Activated naive CD4-positive, alpha-beta T cell (primary cell): ENCODE results near the gene SPSB3.
"Not testable (repeated sequence)": the region's sequence is repeated elsewhere in the genome, so short reads cannot be mapped to it uniquely, and the experiment has no call there.

Experiments
- DNase-seq, 4 experiments: peaks; one replicate each; lab custom pipeline; 2025; lab: John Stamatoyannopoulos, UW

Gene SPSB3

DNA sequence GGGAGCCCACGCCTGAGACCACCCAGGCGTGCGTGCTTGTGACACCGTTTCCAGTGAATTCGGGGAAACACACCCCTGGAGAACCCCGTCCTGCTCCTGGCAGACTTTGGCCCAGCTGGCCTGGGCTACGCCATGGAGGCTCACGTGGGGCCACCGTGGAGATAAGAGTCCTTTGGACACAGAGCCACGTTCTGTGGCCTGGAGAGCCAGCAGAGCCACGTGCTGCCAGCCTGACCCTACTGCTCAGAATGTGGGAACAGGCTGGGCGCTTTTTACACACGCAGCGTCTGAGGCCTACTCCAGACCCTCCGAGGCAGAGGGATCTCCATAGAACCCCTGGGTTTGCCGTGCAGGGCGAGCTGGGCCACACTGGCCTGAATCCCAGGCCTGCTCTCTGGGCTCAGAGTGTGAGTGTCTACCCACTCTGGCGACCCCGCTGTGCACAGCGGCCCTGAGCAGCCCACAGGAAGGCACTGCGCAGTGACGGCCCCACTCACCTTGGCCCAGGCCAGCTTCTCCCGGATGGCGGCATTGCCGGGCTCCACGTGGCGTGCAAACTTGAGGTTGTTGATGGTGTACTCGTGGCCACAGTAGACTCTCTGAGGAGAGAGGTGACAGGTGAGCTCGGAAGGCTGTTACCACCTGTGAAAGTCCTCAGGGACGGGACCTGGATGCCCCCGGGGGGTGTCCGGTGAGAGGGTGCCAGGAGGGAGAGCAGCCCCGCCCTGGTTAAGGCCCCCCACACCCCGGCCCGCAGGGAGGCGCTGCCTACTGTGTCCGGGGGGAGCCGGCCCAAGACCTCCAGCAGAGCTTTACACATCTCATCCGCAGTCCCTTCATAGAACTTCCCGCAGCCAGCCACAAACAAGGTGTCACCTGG lies 34.3 kb upstream of the SPSB3 start:
- no peak for DNase-seq

DNA sequence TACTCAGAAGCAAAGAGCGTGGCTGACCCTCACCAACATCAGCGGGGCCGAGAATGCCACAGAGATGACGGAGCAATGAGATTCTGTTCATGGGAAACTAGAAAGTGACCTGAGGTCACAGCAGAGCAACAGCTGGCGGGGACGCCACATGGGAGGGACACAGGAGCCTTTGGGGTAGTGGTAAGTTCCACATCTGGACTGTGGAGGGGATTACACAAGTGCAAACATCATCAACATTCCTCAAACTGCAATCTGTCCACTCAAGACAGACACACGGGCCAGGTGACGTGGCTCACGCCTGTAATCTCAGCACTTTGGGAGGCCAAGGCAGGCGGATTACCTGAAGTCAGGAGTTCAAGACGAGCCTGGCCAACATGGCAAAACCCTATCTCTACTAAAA lies 33.1 kb upstream of the SPSB3 start:
- no peak for DNase-seq

DNA sequence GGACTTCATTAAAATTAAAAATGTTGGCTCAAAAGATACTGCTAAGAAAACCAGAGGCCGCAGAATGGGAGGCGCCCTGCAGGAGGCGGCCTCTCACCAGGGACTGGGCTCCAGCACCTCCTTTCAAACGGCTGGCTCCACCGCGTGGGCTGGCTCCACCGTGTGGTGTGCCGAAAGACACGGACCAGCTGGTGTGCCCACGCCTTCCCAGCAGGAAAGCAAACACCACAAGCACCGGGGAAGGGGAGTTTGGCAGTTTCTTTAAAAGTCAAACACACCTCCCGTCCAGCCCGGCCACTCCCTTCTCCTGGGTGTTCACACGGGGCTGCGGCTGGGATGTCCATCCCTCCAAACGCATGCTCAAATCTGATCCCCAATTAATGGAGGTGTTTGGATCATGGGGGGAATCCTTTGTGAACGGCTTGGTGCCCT lies 30.4 kb upstream of the SPSB3 start:
- DNase-seq, result peak in 2 of 4 experiments; percentile 24 to 55

DNA sequence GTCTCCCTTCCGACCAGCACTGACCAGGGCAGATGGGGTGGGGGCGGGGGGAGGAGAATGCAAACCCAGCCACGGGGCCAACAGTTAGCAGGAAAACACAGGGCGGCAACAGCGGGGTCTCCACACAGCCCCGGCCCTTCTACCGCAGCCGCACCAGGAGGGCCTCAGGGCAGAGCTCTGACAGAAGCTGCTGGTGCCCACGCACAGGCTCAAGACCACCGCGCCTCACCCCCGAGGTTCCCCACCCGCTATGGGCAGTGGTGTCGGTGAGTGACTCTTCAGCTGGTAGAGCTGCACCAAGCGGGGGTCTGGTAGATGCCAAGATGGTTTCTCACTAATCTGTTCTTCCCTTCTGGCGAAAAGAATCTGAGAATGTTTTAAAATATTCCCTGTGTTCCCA lies 28.2 kb upstream of the SPSB3 start:
- no peak for DNase-seq

DNA sequence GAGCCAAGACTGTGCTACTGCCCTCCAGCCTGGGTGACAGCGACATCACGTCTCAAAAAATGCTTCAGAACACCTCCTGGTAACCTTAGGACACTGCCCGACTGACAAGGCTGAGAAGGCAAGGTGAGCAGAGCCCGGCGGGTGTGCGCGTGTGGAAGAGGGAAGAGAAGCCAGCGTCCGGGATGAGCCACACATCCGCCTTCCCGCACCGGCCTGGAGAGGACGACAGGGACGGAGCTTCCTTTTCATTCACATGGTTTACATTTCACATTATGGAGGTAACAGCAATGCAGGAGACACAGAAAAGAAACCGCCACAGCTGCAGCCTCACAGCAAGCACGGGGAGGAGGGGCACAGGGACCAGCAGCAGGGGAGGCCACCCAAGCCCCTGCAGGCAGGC lies 27.7 kb upstream of the SPSB3 start:
- DNase-seq, result no peak

DNA sequence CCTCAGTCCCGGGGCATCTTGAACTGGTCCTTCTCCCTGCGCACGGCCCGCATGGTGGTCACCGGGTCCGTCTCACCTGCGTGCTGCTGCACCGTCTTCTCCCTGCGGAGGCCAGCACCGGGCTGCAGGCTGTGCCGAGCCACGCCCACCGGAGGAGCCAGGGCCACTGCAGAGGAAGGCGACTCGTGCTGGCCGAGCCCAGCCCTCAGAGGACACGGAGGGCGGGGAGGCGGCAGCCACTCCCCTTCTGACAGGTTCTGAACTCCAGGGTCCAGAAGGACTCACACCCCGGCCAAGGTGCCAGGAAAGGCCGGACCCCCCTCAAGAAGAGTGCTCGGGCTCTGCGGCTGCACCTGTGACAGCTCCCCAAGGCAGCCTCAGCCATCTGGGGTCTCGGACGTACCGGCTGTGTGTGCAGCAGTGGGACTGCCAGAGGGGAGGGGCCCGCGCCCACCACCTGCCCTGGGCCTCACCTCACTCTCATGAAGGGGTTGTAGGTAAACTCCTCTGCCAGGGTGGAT lies 27.0 kb upstream of the SPSB3 start:
- no peak for DNase-seq

DNA sequence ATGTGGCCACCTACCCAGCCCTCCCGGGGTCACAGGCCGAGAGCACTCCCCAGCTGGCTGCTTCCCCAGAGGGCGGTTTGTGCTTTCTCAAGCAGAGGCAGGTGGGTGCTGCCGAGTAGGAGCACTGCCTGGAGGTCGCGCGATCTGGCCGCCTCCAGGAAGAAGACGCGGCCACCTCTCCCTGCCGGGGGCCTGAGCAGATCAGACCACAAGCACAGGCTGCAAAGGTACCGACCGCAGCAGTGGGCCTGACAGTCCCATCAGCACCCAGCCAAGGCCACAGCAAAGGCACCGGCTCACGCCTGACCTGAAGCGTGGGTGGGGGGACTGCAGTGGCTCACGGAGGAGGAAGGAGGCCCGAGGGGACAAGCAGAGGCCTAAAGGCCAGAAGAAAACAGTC lies 26.3 kb upstream of the SPSB3 start:
- DNase-seq, result no peak

DNA sequence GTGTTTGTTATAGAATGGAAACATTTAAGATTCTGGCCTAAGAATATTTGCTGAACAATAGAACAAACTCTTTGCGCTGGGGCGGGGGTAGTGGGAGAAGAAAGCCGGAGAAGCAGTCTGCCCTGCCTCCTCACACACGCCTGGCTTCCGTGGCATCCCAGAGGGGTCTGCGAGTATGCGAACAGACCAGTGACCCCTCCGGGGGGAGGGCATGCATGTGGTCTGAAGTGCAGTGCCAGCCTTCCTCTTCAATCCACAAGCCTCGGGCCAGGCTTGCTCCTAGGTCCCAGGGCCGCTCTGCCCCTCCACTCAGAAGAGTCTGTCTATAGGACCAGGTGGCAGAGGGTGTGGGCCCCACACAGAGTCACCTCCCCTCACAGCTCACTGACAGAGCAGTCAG lies 25.3 kb upstream of the SPSB3 start:
- no peak for DNase-seq

DNA sequence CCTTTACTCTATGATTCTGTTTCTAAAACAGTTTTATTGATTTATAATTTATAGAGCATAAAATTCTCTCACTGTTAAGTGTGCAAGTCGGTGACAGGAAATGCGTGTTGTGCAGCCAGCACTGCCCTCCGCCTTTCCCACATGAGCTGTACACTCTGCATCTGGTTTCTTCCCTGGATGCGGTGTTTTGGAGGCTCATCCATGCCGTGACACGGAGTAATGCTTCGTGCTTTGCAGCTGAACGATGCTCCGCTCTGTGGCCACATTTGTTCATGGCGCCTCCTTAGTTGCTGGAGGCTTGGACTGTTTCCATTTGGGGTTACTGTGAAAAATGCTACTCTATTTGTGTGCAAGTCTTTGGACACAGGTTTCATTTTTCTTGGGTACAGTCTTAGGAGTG lies 18.3 kb upstream of the SPSB3 start:
- DNase-seq, result no peak

DNA sequence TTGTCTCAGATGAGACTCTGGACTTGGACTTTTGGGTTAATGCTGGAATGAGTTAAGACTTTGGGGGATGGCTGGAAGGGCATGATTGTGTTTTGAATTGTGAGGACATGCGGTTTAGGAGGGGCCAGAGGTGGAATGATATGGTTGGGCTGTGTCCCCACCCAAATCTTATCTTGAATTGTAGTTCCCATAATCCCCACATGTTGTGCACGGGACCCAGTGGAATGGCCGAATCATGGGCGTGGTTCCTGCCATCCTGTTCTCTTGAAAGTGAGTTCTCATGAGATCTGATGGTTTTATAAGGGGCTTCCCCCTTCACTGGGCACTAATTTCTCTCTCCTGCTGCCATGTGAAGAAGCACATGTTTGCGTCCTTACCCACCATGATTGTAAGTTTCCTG lies 16.9 kb upstream of the SPSB3 start:
- not testable (repeated sequence) for DNase-seq

DNA sequence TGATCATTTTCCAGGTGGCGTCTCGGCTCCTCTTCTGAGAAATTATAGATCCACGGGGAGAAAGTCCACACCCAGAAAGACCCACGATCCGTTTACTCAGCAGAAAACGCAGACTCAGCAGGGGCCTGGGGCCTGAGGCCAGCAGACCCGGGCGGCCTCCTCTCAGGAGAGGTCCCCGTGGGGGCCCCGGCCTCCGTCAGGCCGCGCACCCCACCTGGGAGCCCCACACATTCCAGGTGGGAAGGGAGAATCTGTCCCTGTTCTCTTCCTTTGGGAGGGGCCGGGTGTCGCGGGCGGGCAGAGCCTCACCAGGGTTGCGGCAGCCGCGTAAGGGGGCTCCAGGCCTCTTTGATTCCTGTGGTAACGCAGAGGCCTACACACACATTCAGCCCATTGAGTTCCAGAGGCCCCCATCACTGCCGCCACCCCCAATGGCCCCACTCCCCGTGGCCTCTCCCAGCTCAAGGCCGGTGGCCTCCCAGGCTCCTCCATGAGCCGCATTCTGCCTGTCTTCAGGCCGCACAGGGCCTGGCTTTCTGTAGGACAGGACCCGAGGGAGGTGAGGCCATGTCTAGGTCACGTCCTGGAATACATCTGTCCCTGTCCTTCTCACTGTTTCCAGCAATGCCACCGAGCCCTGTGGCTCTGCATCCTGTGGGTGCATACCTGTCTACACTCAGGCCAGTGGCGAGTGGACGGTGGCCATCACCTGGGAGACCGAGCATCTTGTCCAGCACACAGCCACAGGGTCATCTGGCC lies 12.7 kb upstream of the SPSB3 start:
- no peak for DNase-seq

DNA sequence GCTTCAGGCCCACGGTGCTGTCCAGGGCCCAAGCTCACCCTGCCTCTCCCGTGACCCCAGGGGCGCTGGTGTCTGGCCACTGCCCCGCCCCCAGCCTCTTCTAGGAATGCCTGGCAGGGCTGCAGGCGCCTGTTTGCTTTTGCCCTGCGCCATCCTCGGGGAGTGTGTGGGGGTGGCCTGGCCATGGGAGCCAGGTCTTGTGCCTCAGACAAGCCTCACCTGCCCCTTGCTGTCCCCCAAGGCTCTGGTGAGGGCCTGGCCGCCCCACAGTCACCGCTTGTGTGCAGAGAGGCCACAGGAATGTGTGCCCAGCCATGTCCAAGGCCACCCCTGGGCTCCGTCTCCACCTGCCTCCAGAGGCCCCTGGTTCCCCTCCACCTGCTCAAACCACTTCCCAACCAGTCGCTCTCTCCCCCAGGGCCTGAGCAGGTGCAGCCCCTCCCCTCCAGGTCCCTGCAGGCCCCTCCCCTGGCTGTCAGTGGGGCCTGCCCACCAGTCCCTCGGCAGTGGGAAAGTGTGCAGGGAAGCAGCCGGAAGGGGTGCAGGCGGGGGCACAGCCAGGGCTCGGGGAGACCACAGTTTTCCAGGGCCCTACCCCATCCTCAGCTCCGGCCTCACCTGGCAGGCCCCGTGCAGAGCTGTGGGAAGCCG lies 12.0 kb upstream of the SPSB3 start:
- no peak for DNase-seq

DNA sequence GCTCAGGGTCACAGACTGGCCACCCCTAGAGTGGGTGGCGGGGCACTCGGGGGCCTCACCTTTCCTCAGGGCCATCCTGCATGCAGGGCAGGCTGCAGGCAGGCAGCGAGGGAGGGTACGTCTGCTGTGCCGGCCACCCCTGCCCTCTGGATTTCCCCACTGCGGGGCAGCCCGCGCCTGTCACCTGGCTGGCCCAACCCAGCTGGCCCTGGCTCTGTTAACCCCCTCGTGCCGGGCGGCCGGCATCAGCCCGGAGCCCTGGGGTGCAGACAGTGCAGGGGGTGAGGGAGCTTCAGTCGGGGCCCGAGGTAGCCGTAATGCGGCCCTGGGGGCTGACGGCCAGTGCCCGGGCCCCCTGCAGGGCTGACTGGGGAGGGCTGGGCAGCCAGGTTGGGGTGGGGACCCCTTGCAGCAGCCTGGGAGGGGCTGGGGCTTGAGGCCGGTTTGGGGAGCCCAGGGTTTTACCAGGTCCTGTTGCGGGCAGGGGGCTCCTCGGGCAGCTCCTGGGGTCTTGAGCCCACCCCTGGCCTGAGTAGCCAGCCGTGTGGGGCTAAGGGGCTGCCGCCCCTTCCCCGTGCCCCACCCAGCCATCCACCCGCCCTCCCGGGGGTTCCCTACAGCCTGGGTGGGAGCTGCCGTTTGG lies 11.3 kb upstream of the SPSB3 start, which contains the start of gene IGFALS:
Gene IGFALS (minus strand): TSS at position 128 of the 643 bp plus-strand sequence. CDS start 53 bp downstream, at position 75.
- no peak for DNase-seq

DNA sequence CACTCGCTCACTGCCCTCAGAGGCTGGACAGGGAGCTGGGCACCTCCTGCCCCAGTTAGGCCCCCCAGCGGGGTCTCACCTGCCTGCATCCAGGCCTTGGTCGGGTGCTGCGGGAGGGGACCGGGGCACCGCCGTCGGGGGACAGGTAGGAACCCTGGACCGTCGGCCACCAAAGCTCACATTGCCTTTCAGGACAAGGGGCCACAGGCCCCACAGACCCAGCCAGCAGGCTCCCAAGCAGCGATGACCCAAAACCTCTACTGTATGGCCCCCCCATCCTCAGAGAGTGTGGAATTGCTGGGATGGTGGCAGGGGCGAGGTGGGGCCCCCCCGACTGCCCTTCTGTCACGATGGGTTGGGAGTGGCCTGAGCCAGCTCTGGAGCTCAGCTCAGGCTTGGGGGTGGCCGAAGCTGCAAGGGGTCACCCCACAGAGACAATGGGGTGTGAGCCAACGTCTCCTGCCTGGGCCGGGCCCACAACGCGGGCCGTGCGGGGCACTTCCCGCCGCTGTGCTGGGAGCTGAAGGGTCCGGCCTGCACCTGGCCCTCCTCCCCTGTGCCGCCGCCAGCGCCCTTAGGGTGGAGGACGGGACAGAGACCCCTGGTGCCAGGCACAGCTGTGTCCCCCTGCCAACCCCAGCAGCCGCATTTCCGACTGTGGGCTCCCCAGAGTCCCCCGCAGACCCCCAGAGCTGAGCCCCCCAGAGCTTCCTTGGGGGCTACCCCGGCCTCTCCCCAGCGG lies 10.6 kb upstream of the SPSB3 start:
- DNase-seq, result no peak

DNA sequence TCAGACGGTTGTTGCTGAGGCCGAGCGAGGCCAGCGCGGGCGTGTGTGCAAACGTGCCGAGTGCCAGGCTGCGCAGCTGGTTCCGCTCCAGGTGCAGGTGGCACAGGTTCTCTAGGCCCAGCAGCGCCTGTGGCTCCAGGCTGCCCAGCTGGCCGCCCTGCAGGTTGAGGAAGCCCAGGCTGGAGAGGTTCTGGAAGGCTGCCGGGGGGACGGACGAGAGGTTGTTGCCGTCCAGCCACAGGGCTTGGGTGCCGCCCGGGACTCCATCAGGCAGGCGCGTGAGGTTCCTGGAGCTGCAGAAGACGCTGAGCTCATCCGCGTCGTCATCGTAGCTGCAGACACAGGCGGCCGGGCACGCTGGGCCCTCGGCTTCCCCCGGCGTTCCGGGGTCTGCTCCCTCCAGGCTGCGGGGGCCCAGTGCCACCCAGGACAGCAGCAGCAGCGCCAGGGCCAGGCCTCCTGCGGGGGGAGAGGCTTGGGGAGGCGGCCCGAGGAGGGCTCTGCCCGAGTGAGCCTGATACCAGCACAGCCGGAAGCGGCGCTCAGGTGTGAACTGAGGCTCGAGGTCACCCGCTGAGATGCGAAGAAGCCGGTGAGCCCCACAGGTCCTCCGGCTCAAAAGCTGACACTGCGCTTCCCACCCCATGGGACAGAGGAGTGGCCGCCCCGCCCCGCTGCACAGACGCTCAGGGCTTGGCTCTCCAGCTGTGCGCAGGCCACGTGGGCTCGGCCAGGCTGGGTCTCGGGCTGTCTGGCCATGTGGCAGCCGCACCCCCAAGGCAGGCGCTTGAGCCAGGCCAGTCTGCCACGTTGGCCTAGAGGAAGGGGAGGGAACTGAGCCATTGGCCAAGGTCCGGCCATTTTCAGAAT lies 9.8 kb upstream of the SPSB3 start:
- DNase-seq, result no peak

DNA sequence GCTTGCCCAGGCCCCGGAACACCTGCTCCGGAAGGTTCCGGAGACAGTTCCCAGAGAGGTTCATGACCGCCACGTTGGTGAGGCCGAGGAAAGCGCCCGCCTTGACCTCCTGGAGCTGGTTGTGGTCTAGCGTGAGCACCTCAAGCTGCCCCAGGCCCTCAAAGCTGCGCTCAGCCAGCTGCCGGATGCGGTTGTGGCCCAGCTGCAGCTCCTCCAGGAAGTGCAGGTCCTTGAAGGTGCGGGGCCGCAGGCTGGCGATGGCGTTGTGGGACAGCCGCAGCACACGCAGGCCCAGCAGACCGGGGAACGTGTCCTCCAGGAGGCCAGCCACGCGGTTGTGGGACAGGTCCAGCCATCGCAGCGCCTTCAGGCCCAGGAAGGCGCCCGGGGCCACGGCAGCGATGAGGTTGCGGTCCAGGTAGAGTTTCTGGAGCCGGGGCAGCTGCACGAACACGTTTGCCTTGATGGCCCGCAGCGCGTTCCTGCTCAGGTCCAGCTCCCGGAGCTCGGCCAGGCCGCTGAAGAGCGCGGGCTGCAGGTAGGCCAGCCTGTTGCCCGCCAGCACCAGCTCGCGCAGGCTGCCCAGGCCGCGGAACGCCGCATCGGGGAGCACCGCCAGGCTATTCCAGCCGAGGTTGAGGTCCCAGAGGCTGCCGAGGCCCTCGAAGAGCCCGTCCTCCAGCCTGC lies 9.0 kb upstream of the SPSB3 start:
- DNase-seq, result no peak

DNA sequence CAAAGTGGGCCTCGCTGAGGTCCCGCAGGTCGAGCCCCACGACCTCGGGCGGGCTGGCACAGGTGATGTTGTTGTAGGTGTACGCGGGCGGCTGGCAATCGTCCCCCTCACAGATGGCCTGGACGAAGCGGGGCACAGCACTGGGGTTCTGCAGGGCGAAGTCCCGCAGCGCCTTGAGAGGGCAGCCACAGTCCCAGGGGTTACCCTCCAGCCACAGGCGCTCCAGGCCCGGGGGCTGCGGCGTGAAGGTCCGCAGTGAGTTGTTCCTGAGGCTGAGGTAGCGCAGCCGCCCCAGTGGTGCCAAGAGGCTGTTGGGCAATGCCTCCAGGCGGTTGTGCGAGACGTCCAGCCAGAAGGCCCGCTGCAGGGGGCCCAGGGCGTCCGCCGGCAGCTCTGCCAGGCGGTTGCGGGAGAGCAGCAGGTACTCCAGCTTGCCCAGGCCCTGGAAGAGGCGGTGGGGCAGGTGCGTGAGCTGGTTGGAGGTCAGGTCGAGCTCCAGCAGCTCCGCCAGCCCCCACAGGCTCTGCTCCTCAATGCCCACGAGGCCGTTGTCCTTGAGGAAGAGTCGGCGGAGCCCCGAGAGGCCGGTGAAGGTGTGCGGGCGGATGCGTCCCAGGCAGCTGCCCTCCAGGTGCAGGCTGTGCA lies 8.4 kb upstream of the SPSB3 start:
- DNase-seq, result no peak

DNA sequence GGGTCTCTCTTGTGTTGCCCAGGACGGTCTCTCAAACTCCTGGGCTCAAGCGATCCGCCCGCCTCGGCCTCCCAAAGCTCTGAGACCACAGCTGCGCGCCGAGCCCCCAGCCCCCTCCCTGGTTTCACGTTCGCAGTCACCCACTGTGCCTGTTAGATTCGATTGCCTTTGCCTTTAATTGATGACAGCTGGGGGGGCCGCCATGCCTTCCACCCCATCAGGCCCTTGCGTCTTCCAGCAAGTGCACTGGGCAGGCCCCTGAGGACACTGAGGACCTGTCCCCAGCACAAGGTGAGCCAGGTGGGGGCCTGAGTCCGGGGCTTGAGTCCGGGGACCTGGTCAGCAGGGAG lies 7.9 kb upstream of the SPSB3 start:
- no peak for DNase-seq

DNA sequence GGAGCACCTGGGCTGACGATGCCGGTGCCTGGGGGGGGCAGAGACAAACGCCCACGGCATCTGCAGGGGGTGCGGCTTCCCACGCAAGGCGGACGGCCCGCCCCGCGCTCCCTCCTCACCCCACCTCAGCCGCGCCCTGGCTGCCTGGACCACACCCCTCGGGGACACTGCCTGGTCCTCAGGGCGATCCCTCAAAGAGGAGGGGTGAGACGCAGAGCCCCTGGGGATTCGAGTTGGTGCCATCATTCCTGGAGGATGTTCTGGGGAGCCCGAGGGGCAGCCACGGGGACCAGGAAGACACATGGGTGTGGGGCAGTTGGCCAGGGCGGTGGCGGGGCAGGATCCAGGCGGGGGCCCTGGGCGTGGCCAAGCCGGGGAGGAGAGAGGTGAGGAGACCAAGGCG lies 7.3 kb upstream of the SPSB3 start:
- DNase-seq, result no peak
